ENCODE data around the gene IL31.

GRCh38 chr12:122182887-122183587 is 9.0 kb upstream of the IL31 start, which contains the start of gene LRRC43:
- no peak for TF ChIP-seq YY1 (IDR thresholded peaks at IDR 0.05; ENCODE audit: insufficient read depth, insufficient read length)
- no peak for TF ChIP-seq ZNF274 (IDR thresholded peaks at IDR 0.05; ENCODE audit: low read depth, low read length)

Data from NT2/D1 (cell line).